Measurements from ENCODE around the gene CEACAM6. TPM values are rescaled to one million over a fixed set of nuclear protein-coding genes. Genes with fewer than 3 reads are reported as not detected.

CEACAM6 gene
- total and polyA plus RNA-seq, 9 of the 15 experiments (the other 6 are each of a cell fraction or from before 2014, with no cell fraction given), result 0.24 TPM; not detected in 8

GRCh38 chr19:41821003-41821735 lies 65.8 kb downstream of the CEACAM6 start (continued):
- TF ChIP-seq ZNF740 (CRISPR knock-in tag; IDR thresholded peaks at IDR 0.05), result no peak
- no peak for TF ChIP-seq ZNF740 (tag; IDR thresholded peaks at IDR 0.05)
- TF ChIP-seq TCF7L2 (IDR thresholded peaks at IDR 0.05; ENCODE audit: low read depth, low read length), result 0 out of 2 replicates have a peak, but pooled peaks have one; percentile 22
- TF ChIP-seq RFX1 (IDR thresholded peaks at IDR 0.05), result no peak
- no peak for TF ChIP-seq PTBP1 (IDR thresholded peaks at IDR 0.05; ENCODE audit: low read depth, low read length)
- no peak for TF ChIP-seq ATF4 (CRISPR knock-in tag; IDR thresholded peaks at IDR 0.05)
- TF ChIP-seq TCF15 (CRISPR knock-in tag; IDR thresholded peaks at IDR 0.05), result no peak
- no peak for TF ChIP-seq CBX3 (IDR thresholded peaks at IDR 0.05; ENCODE audit: borderline replicate concordance in 1 of 2, low read length in 2 of 2)
- no peak for TF ChIP-seq PATZ1 (CRISPR knock-in tag; IDR thresholded peaks at IDR 0.05; ENCODE audit: borderline replicate concordance)
- no peak for TF ChIP-seq NCOA6 (IDR thresholded peaks at IDR 0.05)
- TF ChIP-seq FOSL1 (tag; conservative IDR thresholded peaks at IDR 0.05), result no peak
- 0 out of 2 replicates have a peak, but pooled peaks have one; percentile 10 for TF ChIP-seq RB1 (IDR thresholded peaks at IDR 0.05; ENCODE audit: low read depth)
- no peak for TF ChIP-seq HDGF (IDR thresholded peaks at IDR 0.05)
- no peak for TF ChIP-seq ZNF780A (CRISPR knock-in tag; IDR thresholded peaks at IDR 0.05)
- TF ChIP-seq RAD21 (CRISPR knock-in tag; conservative IDR thresholded peaks at IDR 0.05 in 1 of 2, IDR thresholded peaks at IDR 0.05 in 1 of 2), result peak; percentile 59 to 76

Other genes with a start within 250 kb of the CEACAM6 start
Only the 7 nearest of the 13 such genes appear.
- not detected in 2 replicates for gene CEACAM7, start 67.3 kb upstream of the CEACAM6 start, total RNA-seq (2014; rRNA removed)
- gene CEACAM7, start 67.3 kb upstream of the CEACAM6 start, total RNA-seq (2014; rRNA removed; fragmentation: Illumina TruSeq; extraction: Trizol), result not detected in 2 replicates
- gene CEACAM7, start 67.3 kb upstream of the CEACAM6 start, total RNA-seq (2015; rRNA removed; fragmentation: Illumina TruSeq; extraction: Trizol), result not detected in 2 replicates
- gene CEACAM7, start 67.3 kb upstream of the CEACAM6 start, total RNA-seq (2021), result 0.09 TPM in 1 of 2 replicates, not detected in the other
- not detected in 2 replicates for gene CEACAM7, start 67.3 kb upstream of the CEACAM6 start, polyA plus RNA-seq (2011; rRNA removed)
- gene CEACAM7, start 67.3 kb upstream of the CEACAM6 start, polyA plus RNA-seq (2014; fragmentation: Illumina TruSeq; extraction: Trizol), result not detected in 2 replicates
- not detected for gene CEACAM7, start 67.3 kb upstream of the CEACAM6 start, polyA plus RNA-seq (2014; fragmentation: Nextera tagmentation; extraction: Ambion mirVana)
- gene CEACAM7, start 67.3 kb upstream of the CEACAM6 start, polyA plus RNA-seq (2014; rRNA removed), result not detected in 2 replicates
- not detected in 2 replicates for gene CEACAM5, start 46.9 kb upstream of the CEACAM6 start, total RNA-seq (2014; rRNA removed)
- gene CEACAM5, start 46.9 kb upstream of the CEACAM6 start, total RNA-seq (2014; rRNA removed; fragmentation: Illumina TruSeq; extraction: Trizol), result not detected in 2 replicates
- not detected in 2 replicates for gene CEACAM5, start 46.9 kb upstream of the CEACAM6 start, total RNA-seq (2015; rRNA removed; fragmentation: Illumina TruSeq; extraction: Trizol)
- 0.33 and 1.7 TPM in 2 replicates for gene CEACAM5, start 46.9 kb upstream of the CEACAM6 start, total RNA-seq (2021)
- gene CEACAM5, start 46.9 kb upstream of the CEACAM6 start, polyA plus RNA-seq (2011; rRNA removed), result not detected in 2 replicates
- gene CEACAM5, start 46.9 kb upstream of the CEACAM6 start, polyA plus RNA-seq (2014; fragmentation: Illumina TruSeq; extraction: Trizol), result not detected in 2 replicates
- gene CEACAM5, start 46.9 kb upstream of the CEACAM6 start, polyA plus RNA-seq (2014; fragmentation: Nextera tagmentation; extraction: Ambion mirVana), result not detected
- gene CEACAM5, start 46.9 kb upstream of the CEACAM6 start, polyA plus RNA-seq (2014; rRNA removed), result not detected in 2 replicates
- gene CEACAM3, start 41.1 kb downstream of the CEACAM6 start, total RNA-seq (2014; rRNA removed), result not detected in 2 replicates
- not detected in 2 replicates for gene CEACAM3, start 41.1 kb downstream of the CEACAM6 start, total RNA-seq (2014; rRNA removed; fragmentation: Illumina TruSeq; extraction: Trizol)
- gene CEACAM3, start 41.1 kb downstream of the CEACAM6 start, total RNA-seq (2015; rRNA removed; fragmentation: Illumina TruSeq; extraction: Trizol), result not detected in 2 replicates
- not detected in 2 replicates for gene CEACAM3, start 41.1 kb downstream of the CEACAM6 start, total RNA-seq (2021)
- gene CEACAM3, start 41.1 kb downstream of the CEACAM6 start, polyA plus RNA-seq (2011; rRNA removed), result not detected in 2 replicates
- gene CEACAM3, start 41.1 kb downstream of the CEACAM6 start, polyA plus RNA-seq (2014; fragmentation: Illumina TruSeq; extraction: Trizol), result not detected in 2 replicates
- gene CEACAM3, start 41.1 kb downstream of the CEACAM6 start, polyA plus RNA-seq (2014; fragmentation: Nextera tagmentation; extraction: Ambion mirVana), result not detected
- gene CEACAM3, start 41.1 kb downstream of the CEACAM6 start, polyA plus RNA-seq (2014; rRNA removed), result not detected in 2 replicates
- 0.29 TPM in 1 of 2 replicates, not detected in the other for gene LYPD4, start 89.2 kb downstream of the CEACAM6 start, total RNA-seq (2014; rRNA removed)
- not detected in 2 replicates for gene LYPD4, start 89.2 kb downstream of the CEACAM6 start, total RNA-seq (2014; rRNA removed; fragmentation: Illumina TruSeq; extraction: Trizol)
- not detected in 2 replicates for gene LYPD4, start 89.2 kb downstream of the CEACAM6 start, total RNA-seq (2015; rRNA removed; fragmentation: Illumina TruSeq; extraction: Trizol)
- not detected in 2 replicates for gene LYPD4, start 89.2 kb downstream of the CEACAM6 start, total RNA-seq (2021)
- not detected in 2 replicates for gene LYPD4, start 89.2 kb downstream of the CEACAM6 start, polyA plus RNA-seq (2011; rRNA removed)
- not detected in 2 replicates for gene LYPD4, start 89.2 kb downstream of the CEACAM6 start, polyA plus RNA-seq (2014; fragmentation: Illumina TruSeq; extraction: Trizol)
- under 1 TPM in 1 of 2 experiments, not detected in 1; 0.11 TPM for gene LYPD4, start 89.2 kb downstream of the CEACAM6 start, polyA plus RNA-seq (2014; fragmentation: Nextera tagmentation; extraction: Ambion mirVana)
- not detected in 2 replicates for gene LYPD4, start 89.2 kb downstream of the CEACAM6 start, polyA plus RNA-seq (2014; rRNA removed)
- gene DMRTC2, start 89.5 kb downstream of the CEACAM6 start, total RNA-seq (2014; rRNA removed), result not detected in 2 replicates
- gene DMRTC2, start 89.5 kb downstream of the CEACAM6 start, total RNA-seq (2014; rRNA removed; fragmentation: Illumina TruSeq; extraction: Trizol), result not detected in 2 replicates
- not detected in 2 replicates for gene DMRTC2, start 89.5 kb downstream of the CEACAM6 start, total RNA-seq (2015; rRNA removed; fragmentation: Illumina TruSeq; extraction: Trizol)
- gene DMRTC2, start 89.5 kb downstream of the CEACAM6 start, total RNA-seq (2021), result not detected in 2 replicates
- gene DMRTC2, start 89.5 kb downstream of the CEACAM6 start, polyA plus RNA-seq (2011; rRNA removed), result not detected in 2 replicates
- gene DMRTC2, start 89.5 kb downstream of the CEACAM6 start, polyA plus RNA-seq (2014; fragmentation: Illumina TruSeq; extraction: Trizol), result not detected in 2 replicates
- gene DMRTC2, start 89.5 kb downstream of the CEACAM6 start, polyA plus RNA-seq (2014; fragmentation: Nextera tagmentation; extraction: Ambion mirVana), result under 1 TPM in 1 of 2 experiments, not detected in 1; 0.03 TPM
- 0.04 TPM in 1 of 2 replicates, not detected in the other for gene DMRTC2, start 89.5 kb downstream of the CEACAM6 start, polyA plus RNA-seq (2014; rRNA removed)
- 2,281 and 2,654 TPM in 2 replicates for gene RPS19, start 104.7 kb downstream of the CEACAM6 start, total RNA-seq (2014; rRNA removed)
- gene RPS19, start 104.7 kb downstream of the CEACAM6 start, total RNA-seq (2014; rRNA removed; fragmentation: Illumina TruSeq; extraction: Trizol), result 2,194 and 2,528 TPM in 2 replicates
- 2,976 and 3,114 TPM in 2 replicates for gene RPS19, start 104.7 kb downstream of the CEACAM6 start, total RNA-seq (2015; rRNA removed; fragmentation: Illumina TruSeq; extraction: Trizol)
- gene RPS19, start 104.7 kb downstream of the CEACAM6 start, total RNA-seq (2021), result 3,020 and 3,167 TPM in 2 replicates
- gene RPS19, start 104.7 kb downstream of the CEACAM6 start, polyA plus RNA-seq (2011; rRNA removed), result 1,964 and 2,381 TPM in 2 replicates
- 2,057 and 2,080 TPM in 2 replicates for gene RPS19, start 104.7 kb downstream of the CEACAM6 start, polyA plus RNA-seq (2014; fragmentation: Illumina TruSeq; extraction: Trizol)
- gene RPS19, start 104.7 kb downstream of the CEACAM6 start, polyA plus RNA-seq (2014; fragmentation: Nextera tagmentation; extraction: Ambion mirVana), result 1,000 to 10,000 TPM; 3,130 to 3,408 TPM
- 1,986 and 2,747 TPM in 2 replicates for gene RPS19, start 104.7 kb downstream of the CEACAM6 start, polyA plus RNA-seq (2014; rRNA removed)
- not detected in 2 replicates for gene CD79A, start 121.7 kb downstream of the CEACAM6 start, total RNA-seq (2014; rRNA removed)
- not detected in 2 replicates for gene CD79A, start 121.7 kb downstream of the CEACAM6 start, total RNA-seq (2014; rRNA removed; fragmentation: Illumina TruSeq; extraction: Trizol)
- gene CD79A, start 121.7 kb downstream of the CEACAM6 start, total RNA-seq (2015; rRNA removed; fragmentation: Illumina TruSeq; extraction: Trizol), result 0.11 and 0.19 TPM in 2 replicates
- 0.38 and 0.42 TPM in 2 replicates for gene CD79A, start 121.7 kb downstream of the CEACAM6 start, total RNA-seq (2021)
- 0.10 and 0.37 TPM in 2 replicates for gene CD79A, start 121.7 kb downstream of the CEACAM6 start, polyA plus RNA-seq (2011; rRNA removed)
- 0.22 TPM in 1 of 2 replicates, not detected in the other for gene CD79A, start 121.7 kb downstream of the CEACAM6 start, polyA plus RNA-seq (2014; fragmentation: Illumina TruSeq; extraction: Trizol)
- under 1 TPM in 1 of 2 experiments, not detected in 1; 0.04 TPM for gene CD79A, start 121.7 kb downstream of the CEACAM6 start, polyA plus RNA-seq (2014; fragmentation: Nextera tagmentation; extraction: Ambion mirVana)
- gene CD79A, start 121.7 kb downstream of the CEACAM6 start, polyA plus RNA-seq (2014; rRNA removed), result 0.72 TPM in 1 of 2 replicates, not detected in the other